Measurements from ENCODE around the gene MAP7D1.
"Not testable (repeated sequence)": the region's sequence is repeated elsewhere in the genome, so short reads cannot be mapped to it uniquely, and the experiment has no call there.

MAP7D1 gene

GRCh38 chr1:36154335-36154734 is 1.6 kb upstream of the MAP7D1 start:
- DNase-seq = no peak

- peak in 1 of 2 experiments; percentile 49 for DNase-seq
Measured at GRCh38 chr1:36154765-36155407, 1.1 kb upstream of the MAP7D1 start.

- DNase-seq = peak in 1 of 2 experiments; percentile 52
Measured at GRCh38 chr1:36156329-36157114, 562 bp downstream of the MAP7D1 start.

DNA sequence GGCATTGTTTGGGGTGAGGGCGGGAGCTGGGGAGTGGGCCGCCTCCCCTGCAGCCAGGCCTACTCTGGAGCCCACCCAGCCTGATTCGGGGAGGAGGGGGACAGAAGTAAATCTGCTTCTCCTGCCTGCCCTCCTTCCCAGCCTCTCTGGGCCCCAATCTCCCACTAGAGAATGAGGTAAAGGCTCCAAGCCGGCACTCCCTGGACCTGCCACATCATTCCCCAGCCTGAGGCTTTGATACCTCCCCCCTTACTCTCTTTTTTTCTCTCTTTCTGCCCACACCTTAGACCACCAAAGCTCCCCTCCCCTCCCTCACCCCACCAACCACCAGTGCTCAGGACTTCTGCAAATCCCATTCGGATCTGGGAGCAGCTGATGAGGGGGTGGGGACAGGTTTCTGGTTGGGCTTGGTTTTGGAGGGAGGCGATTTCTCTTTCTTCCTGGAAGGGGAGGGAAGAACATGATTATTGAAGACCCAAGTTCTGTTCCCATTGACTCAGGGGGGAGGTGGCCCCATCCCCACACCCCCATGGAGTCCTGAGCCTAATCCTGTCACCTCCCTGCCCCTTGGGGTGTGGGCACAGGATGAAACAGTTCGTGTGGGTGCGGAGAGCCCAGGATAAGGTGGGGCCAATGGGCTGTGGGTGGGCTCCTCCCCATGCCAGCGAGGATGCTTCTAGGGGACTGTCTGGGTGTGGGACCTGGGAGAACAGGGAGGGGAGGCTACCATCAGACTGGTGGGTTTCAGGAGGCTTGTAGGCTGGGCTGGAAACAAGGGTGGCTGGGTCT is 1.3 kb downstream of the MAP7D1 start:
- no peak for DNase-seq

DNA sequence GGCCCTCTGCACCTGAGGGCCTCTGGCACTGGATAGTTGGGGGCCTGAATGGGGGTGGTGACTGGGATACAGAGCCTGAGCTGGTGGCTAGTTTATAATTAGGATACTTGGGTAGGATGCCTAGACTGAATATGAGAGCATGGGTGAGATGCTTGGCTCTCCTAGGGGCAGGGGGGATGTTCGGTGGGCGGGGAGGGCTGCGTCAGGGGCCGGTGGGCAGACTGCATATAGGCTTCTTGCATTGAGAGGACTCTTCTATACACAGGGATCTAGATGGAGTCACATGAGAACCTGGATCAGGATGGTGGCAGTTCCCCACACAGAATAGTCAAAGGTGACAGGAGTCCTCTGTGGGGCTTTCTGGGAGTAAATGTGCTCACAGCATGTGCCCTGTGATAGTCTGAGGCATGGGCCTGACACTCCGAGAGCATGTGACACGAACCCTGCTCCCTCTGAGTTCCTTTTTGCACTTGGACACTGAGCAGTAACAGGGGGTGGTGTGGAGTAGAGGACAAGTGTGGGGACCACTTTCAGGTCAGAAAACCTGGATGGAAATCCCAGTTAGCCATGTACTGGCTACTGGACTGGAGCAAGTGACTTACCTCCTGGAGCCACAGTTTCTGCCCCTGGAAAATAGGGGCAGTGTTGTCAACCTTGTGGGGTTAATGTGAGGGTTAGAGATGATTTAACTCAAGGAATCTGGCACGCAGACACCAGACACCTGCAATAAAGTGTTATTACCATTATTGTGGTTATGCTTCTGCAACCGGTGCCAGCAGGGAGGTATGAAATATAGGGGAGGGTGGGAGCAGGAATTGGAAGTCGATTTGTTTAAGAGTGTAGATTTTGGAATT is 2.2 kb downstream of the MAP7D1 start:
- DNase-seq = no peak

GRCh38 chr1:36158827-36159252 is 2.9 kb downstream of the MAP7D1 start:
- not testable (repeated sequence) for DNase-seq

- DNase-seq = no peak
Measured at GRCh38 chr1:36159614-36160387, 3.8 kb downstream of the MAP7D1 start.

DNA sequence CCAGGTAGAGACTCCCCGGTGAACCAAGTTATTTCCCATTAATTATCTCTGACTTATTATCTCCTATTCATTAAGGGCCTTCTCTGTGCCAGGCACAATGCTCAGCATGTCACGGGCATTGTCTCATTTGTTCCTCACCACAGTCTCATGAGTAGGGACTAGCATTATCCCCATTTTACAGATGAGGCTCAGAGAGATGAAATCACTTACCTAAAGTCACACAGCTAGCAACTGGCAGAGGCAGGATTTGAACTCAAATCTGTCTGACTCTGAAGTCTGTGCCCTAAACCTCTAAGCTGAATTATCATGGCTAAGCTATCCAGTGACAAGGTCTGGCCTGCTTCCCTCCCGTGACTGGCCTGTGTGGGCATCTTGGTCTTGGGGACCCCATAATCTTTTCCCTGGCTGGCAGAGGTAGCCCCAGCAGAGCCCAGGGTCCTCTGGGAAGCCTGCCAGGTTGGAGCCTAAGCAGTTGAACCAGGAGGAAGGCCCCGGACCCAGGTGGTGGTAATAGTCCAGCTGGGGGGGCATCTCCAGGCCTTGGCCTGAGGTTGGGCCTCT is 4.5 kb downstream of the MAP7D1 start:
- DNase-seq = no peak

DNA sequence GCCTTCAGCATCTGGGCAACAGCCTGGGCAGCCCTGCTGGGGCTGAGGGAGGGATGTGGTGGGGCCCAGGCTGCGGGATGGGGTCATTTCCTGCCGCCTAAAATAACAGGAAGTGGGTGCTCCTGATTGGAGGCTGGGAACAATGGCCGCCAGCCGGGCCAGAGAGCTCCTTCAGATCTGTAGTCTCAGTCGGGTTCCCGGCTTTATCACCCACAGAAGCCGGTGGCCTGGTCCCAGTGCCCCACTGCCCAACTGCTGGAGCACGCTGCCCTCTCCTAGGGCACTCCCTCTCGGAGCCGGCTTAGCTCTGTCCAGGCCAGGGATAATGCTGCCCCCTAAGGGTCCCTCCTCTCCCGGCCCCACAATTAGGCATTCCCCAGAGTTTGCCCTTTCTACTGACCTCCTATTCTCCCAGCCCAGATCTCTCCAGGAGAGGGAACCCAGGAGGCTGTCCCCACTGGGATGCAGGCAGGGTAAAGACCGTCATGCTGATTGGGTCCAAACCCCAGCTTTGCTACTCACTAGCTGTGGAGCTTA is 5.1 kb downstream of the MAP7D1 start:
- DNase-seq = no peak

GRCh38 chr1:36161641-36162531 is 5.9 kb downstream of the MAP7D1 start:
- no peak for DNase-seq

DNA sequence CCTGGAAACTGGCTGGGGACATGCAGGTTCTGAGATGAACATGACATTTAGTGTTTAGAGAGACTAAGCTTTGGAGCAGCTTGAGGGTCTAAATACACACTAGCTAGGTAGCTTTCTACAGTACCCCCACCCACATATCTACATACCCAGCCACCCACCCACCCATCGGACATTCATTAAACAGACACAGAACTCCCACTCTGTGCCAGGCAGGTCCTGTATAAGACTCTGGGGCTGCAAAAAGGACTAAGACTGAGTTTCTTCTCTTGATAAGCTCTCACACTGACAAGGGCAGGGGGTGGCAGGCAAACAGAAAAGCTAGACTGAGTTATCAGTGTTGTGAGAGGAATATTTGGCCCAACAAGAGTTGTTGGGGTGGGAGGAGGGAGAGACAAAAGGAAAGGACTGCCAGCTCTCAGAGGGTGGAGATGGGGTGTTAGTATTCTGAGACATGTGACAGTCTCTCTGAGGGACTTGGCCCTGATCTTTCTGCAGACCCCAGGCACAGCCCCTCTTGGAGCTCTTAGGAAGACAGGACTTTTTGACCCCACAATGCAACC is 6.8 kb downstream of the MAP7D1 start:
- DNase-seq = no peak

DNA sequence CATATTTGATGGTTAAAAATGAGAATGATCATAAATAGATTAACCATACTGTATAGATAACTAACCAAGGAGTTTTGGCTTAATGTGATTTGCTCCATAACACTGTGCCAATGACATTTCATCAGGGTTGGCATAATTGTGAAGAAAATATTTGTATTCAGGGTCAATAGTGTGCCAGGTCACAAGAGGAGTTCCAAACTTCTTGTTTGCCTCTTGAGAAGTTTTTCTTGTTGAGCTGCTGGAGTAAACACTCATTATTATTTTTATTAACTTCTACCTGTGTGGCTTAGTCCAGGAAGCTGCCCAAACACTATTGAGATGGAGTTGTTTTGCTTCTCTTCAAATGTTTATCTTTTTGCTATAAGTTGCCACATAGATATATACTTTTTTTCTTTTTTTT is 7.5 kb downstream of the MAP7D1 start:
- no peak for DNase-seq

GRCh38 chr1:36164361-36164760 is 8.4 kb downstream of the MAP7D1 start:
- DNase-seq = no peak

GRCh38 chr1:36165145-36165544 is 9.2 kb downstream of the MAP7D1 start:
- no peak for DNase-seq

GRCh38 chr1:36166136-36166535 is 10.2 kb downstream of the MAP7D1 start:
- no peak for DNase-seq

DNA sequence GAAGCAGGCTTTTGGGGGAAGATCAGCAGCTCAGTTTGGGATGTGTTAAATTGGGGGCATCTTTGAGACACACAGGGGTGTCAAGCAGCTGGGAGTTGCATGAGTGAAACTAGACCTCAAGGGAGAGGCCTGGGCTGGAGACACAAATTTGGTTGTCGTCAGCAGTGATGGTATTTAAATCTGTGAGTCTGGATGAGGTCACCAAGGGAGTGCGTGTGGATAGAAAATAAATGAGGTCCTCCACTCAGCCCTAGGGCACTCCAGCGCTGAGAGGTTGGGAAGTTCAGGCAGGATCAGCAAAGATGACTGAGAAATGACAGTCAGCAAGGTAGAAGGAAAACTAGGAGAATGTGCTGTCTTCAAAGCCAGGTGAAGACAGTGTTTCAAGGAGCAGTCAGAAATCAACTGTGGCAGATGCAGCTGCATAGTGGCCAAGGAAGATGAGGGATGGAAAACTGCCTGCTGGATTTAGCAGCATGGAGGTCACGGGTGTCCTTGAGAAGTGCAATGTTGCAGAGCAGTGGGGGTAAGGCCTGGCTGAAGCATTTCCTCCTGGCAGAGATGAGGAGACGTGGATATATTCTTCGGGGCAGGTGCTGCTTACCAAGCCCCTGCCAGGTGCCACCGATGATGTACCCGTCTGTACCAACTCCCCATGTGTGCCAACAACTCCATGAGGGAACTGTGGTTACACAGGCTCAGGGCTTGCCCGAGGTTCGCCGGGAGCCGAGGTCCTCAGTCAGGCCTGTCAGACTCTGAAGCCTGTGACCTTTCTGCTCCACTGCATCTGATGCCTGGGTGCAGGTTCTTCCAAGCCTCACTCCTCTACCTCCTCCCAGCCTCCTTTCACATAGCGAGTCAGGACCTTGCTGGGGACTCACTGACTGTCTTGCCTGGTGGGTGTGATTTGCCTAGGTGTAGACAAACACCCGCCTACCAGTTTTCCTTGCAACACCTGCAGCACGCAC is 11.3 kb downstream of the MAP7D1 start:
- no peak for DNase-seq

DNA sequence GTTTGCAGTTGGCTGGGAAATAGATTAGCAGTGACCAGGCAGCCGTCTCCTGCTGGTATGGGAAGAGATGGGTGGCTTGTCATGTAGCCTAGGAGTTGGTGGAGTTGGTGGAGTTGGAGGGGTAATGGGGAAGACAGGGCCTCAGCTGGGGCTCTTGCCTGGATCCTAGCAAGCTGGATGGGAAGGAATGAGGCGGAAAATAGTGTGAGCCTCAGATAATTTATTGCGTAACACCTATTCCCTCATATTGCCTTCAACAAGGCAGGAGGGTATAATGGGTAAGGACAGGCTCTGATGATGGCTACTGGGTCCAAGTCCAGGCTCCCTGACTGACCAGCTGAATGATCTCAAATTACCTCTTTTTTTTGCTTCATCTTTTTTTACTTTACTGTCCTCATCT is 12.6 kb downstream of the MAP7D1 start:
- no peak for DNase-seq

DNA sequence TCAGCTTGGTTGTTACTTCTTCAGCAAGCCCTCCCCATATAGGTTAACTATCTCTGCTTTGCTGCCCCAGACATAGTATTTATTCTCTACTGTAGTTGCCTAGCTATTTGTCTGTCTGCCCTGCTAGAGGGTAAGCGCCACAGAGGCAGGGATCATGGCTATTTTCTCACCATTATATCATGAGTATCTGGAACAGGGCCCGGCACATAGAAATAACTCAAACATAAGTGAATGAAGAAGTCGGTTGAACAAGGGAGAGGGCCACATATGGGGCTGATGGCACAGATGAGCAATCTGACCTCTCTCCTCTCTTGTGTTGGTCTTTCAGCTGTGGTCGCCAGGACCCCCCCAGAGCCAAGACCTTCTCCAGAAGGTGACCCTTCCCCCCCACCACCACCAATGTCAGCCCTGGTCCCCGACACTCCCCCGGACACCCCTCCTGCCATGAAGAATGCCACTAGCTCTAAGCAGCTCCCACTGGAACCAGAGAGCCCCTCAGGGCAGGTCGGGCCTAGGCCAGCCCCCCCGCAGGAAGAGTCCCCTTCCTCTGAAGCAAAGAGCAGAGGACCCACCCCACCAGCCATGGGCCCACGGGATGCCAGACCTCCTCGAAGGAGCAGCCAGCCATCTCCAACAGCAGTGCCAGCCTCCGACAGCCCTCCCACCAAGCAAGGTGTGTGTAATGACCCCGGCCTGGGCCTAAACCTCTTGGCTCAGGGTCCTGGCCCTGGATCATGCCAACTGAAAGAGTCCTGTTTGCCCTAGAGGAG is 14.9 kb downstream of the MAP7D1 start:
- DNase-seq = no peak

All from NCI-H446 (cell line).